NCI-H82 treated with DMSO at 0.1 percent for 48 hours (cell line): Measurements from ENCODE around the gene ERBB4.
"Not testable (repeated sequence)": the region's sequence is repeated elsewhere in the genome, so short reads cannot be mapped to it uniquely, and the experiment has no call there.

Experiments used
- DNase-seq: peaks from one replicate; lab custom pipeline; 2025; ENCODE audit not compliant: unreplicated experiment; lab: John Stamatoyannopoulos, UW

Gene ERBB4

GRCh38 chr2:212311807-212312404, 226.7 kb downstream of the ERBB4 start:
- DNase-seq: no peak

- no peak for DNase-seq
Observed at GRCh38 chr2:212299943-212300342, 238.7 kb downstream of the ERBB4 start.

GRCh38 chr2:212299333-212299732, 239.3 kb downstream of the ERBB4 start:
- DNase-seq: no peak

GRCh38 chr2:212295571-212295970, 243.0 kb downstream of the ERBB4 start:
- no peak for DNase-seq

- DNase-seq: peak; percentile 90
Observed at GRCh38 chr2:212294816-212295215, 243.8 kb downstream of the ERBB4 start.

GRCh38 chr2:212289301-212289700, 249.3 kb downstream of the ERBB4 start:
- no peak for DNase-seq

- DNase-seq: no peak
Observed at GRCh38 chr2:212288308-212288707, 250.3 kb downstream of the ERBB4 start.

- DNase-seq: peak; percentile 83
Observed at GRCh38 chr2:212284166-212284565, 254.4 kb downstream of the ERBB4 start.

- peak; percentile 32 for DNase-seq
Observed at GRCh38 chr2:212282671-212283261, 255.8 kb downstream of the ERBB4 start.

- no peak for DNase-seq
Observed at GRCh38 chr2:212276813-212277212, 261.8 kb downstream of the ERBB4 start.

- no peak for DNase-seq
Observed at GRCh38 chr2:212274215-212274614, 264.4 kb downstream of the ERBB4 start.

GRCh38 chr2:212271583-212271982, 267.0 kb downstream of the ERBB4 start:
- no peak for DNase-seq

GRCh38 chr2:212269005-212269404, 269.6 kb downstream of the ERBB4 start:
- no peak for DNase-seq

- DNase-seq: no peak
Observed at GRCh38 chr2:212266297-212266696, 272.3 kb downstream of the ERBB4 start.

GRCh38 chr2:212265777-212266176, 272.8 kb downstream of the ERBB4 start:
- no peak for DNase-seq

- no peak for DNase-seq
Observed at GRCh38 chr2:212264187-212264586, 274.4 kb downstream of the ERBB4 start.

- no peak for DNase-seq
Observed at GRCh38 chr2:212259226-212259625, 279.4 kb downstream of the ERBB4 start.

- no peak for DNase-seq
Observed at GRCh38 chr2:212254339-212254738, 284.3 kb downstream of the ERBB4 start.

GRCh38 chr2:212249451-212249850, 289.2 kb downstream of the ERBB4 start:
- DNase-seq: no peak

- peak; percentile 25 for DNase-seq
Observed at GRCh38 chr2:212245880-212246279, 292.7 kb downstream of the ERBB4 start.

- no peak for DNase-seq
Observed at GRCh38 chr2:212242724-212243123, 295.9 kb downstream of the ERBB4 start.

- DNase-seq: not testable (repeated sequence)
Observed at GRCh38 chr2:212238152-212238551, 300.4 kb downstream of the ERBB4 start.
